T47D (cell line): ENCODE results near the gene EML6.
A peak's percentile ranks its signal among the peaks of the same experiment; 100 is the strongest.
"Not testable (repeated sequence)": the region's sequence is repeated elsewhere in the genome, so short reads cannot be mapped to it uniquely, and the experiment has no call there.

ENCODE experiments used
- DNase-seq, 2 experiments: peaks; one replicate each; pipeline versions ENCODE4 v3.0.0 to v3.0.0-alpha.2; 2011 to 2012; ENCODE audit warnings: low read depth in 1 of 2, low spot score in 1 of 2
- JUND ChIP-seq: IDR thresholded peaks from 2 replicates; pipeline ENCODE4 v1.6.1; 2012; ENCODE audit warnings: low read depth
- in situ Hi-C: cut with HindIII; loops from 2 replicates; pipeline ENCODE4 v1.10.0; 2016; ENCODE audit warnings: low sequenced_read_pairs, low pct_unique_long_range_greater_than_20kb

EML6 gene

DNA sequence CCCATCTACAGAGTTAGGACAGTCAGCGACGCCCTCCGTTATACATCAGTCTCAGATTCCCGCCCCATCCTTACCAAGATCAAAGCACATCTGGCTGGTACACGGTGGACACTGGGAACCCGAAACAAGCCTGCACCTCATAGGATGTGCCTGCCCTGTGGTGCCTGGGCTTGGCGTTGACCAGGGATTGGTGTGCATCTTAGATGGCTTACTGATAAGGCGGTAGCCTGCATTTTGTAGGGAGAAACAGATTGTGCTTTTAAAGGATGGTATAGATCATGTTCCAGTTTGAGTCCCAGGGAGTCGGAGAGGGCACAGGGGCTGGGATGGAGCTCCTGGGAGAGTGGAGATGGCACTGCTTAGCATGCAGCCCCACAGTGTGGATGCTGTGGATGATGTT lies 108.0 kb downstream of the EML6 start:
- DNase-seq = no peak
- in situ Hi-C loops = no loop called here
- no peak for TF ChIP-seq JUND

DNA sequence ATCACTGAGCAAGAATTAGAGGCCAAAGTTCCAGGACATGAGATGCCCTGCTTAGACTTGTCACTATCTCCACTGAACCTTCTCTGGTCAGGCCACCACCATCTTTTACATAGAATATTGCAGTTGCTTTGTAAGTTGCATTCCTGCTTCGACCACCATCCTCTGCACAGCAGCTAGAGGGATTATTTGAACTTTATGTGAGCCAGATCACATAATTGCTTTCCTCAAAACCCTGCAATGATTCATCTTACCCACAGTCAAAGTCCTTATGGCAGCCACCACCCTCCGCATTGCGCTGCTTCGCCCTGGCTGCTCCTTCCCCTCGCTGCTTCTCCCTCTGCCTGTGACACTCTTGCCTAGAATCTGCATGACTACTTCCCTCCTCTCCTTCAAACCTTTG lies 111.3 kb downstream of the EML6 start:
- no peak for DNase-seq
- in situ Hi-C loops = no loop called here
- TF ChIP-seq JUND = no peak

DNA sequence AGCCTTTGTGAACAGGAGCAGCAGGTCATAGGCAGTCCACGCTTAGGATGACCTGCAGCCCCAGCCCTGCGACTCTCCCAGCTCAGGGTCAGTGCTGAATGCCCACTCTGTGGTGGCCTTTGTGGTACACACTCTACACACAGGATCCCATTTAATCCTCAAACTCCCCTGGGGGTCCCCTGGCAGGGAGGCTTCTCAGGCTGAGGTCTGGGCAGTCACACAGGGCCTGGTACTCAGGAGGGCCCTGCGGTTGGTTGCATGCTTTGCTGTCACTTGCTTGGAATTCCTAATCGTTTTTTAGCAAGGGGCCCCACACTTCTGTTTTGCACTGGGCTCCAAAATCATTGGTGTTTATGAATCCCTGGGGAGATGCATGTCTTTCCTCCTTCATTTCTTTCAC lies 113.0 kb downstream of the EML6 start:
- in situ Hi-C loops = no loop called here
- TF ChIP-seq JUND = no peak
- no peak for DNase-seq

DNA sequence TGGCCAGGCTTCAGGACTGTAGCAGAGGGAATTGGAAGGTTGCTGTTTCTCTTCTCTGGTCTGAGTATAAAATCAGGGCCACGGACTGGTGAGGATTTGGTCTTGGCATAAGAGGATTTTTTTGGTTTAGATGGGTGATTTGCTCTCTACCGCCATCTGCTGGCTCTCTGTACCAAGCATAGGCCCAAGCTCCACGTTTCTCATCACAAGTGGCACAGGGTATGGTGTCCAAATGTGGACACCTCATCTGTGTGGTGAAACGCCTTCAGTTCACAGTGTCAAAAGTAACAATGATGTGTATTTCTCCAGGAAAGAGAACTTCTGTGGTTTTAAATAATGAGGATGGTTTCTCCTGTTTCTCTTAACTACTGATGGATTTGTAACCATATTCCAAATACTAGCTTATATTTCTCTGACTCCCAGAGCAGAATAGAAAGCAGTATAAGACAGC lies 115.1 kb downstream of the EML6 start:
- TF ChIP-seq JUND = no peak
- peak; percentile 10 to 70 for DNase-seq
- in situ Hi-C loops = no loop called here

DNA sequence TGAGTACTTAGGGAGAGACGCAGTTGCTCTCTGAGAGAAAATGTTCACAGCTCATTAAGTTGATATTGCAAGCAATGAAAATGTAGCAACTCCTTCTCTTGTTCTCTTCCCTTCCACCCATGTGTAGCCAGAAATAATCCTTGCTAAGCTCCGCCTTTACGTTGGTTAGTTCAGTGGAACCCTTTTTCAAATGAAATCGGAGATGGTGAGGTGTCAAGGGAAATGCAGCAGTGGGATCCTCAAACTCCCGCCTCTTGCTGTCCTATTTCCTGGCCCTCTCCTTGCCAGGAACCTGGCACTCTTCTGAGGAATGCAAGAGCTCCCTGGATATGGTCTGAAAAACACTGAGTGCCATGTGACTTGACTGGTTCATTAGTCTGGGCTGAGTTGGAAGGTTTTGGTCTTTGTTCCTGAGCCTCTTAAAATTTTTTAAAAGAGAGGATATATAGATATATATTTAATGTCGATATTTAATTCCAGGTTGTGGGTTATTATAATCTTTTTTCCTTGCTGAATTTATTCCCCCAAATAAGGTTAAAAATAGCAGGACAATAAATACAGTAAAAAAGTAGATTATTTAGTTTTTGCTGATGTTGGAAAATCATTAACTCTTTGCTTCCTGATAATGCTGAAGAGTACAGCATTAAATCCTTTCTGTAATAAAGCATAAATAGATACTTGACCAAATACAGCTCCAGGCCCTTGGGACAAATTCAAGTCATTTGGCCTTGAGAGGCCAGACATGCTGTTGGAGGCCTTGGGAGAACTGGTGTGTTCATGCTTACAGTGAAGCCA lies 116.2 kb downstream of the EML6 start:
- no peak for TF ChIP-seq JUND
- no peak for DNase-seq
- in situ Hi-C loops = no loop called here

DNA sequence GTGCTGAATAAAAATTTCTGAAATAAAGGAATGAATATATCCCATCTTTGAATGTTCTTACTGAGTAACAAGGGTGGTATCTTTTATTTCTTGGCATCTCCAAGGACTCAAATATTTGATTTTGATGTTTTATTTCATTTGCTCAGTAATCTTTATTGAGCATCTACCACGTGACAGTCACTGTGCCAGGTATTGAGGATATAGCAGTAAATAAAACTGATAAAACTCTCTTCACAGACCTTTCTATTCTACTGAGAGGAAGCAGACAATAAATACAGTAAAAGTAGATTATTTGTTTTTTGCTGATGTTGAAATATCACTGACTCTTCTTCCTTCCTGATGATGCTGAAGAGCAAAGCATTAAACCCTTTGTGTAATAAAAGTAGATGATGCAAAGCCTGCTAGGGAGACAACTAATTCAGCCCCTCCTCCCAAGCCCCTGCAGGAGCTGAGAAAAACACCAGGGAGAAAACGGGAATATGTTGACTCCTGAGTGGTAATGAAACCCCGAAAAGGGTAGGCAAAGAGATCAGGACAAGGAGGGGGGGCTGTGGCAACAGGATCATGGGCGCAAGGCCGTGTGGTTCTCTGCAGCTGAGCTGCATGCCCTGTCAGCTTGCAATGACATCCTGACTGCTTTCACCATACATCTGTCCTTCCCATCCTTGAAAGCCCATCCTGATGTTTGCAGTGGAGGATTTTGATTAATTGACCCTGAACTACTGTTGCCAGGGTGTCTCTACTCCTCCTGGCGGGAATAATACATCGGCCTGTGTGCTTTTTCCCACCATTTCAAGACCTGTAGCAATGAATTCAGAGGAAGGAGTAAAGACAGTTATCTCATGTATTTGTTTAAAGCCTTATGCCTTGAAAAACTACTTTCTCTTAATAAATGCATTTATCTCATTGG lies 117.4 kb downstream of the EML6 start:
- no peak for DNase-seq
- no peak for TF ChIP-seq JUND
- in situ Hi-C loops = no loop called here

- not testable (repeated sequence) for DNase-seq
Observed at GRCh38 chr2:54841500-54841899, 118.0 kb downstream of the EML6 start.

GRCh38 chr2:54845094-54845493 lies 121.6 kb downstream of the EML6 start:
- in situ Hi-C loops = no loop called here
- no peak for DNase-seq
- TF ChIP-seq JUND = no peak

More at GRCh38 chr2:54841500-54841899, 118.0 kb downstream of the EML6 start:
- in situ Hi-C loops = not testable (repeated sequence)

DNA sequence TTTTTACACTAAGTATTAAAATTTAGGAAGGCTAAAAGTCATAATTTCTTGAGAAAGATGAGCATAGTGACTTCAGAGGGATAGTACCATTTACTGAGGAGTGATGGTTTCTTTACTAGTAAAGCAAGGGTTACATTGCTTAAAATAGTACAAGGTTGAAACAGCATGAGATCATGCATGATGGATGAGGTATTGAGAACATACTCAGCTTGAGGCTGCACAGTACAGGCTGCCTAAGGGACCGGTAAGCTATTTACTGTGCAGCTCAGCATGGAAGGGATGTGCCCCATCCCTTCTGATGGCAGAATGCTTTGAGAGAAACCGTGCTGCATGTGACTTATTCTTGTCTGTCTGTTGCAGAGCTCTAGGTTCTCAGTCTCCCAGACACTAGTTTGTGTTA lies 122.1 kb downstream of the EML6 start:
- DNase-seq = no peak
- no peak for TF ChIP-seq JUND
- in situ Hi-C loops = no loop called here

DNA sequence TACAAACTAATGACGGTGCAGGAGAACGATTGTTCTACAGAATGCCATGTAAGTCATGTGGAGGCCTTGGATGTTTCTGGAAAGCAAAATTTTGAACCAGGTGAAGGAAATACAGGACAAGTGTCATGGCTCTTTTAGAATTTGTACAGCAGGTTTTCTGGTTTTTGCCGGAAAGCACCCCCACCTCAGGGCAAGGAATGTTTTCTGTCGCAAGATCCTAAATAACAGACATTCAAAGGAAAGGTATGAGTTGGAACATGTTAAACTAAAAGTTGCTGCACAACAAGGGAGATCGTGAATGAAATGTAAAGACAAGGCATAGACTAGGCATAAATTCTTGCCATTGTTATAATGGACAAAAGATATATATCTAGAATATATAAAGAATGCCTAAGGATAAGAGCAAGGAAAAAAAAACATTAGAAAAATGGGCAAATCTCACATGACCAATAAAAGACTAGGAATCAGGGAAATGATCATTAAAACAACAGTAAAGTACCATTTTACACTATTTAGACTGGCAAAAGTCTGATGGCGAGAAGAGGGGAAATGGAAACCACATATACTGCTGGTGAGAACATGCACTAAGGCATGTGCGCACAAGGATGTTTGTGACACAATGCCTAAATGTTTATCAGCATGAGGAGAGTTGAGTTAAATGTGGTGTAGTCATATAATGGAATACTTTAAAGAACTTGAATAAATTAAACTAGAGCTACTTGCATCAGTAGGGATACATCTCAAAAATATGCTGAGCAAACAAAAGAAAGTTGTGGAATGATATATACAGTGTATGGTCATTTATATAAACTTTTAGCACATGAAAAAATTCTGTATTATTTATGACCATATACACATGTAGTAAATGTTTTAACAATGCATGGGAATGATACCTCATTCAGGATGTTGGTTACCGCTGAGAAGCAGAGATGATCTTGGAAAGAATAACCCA lies 127.0 kb downstream of the EML6 start:
- in situ Hi-C loops = no loop called here
- TF ChIP-seq JUND = no peak
- no peak for DNase-seq

GRCh38 chr2:54853616-54854310 lies 130.3 kb downstream of the EML6 start:
- TF ChIP-seq JUND = no peak
- DNase-seq = no peak
- in situ Hi-C loops = no loop called here

DNA sequence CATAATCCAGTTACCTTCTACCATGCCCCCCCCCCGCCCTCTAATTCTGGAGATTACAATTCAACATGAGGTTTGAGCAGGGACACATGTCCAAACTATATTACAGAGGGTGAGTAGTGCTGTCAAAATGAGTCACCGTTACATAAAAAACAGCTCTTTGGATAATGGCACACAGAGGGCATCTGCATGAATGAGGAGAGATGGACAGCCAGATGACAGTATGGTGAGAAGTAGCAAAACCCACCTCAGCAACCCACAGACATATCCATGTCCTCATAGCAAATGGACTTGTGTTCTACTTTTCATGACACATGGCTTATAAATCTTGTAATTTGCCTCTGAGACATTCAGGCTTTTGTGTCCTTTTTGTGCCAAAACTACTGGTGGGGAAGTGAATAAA lies 132.0 kb downstream of the EML6 start:
- in situ Hi-C loops = no loop called here
- DNase-seq = no peak

More for the DNA sequence above, 132.0 kb downstream of the EML6 start:
- TF ChIP-seq JUND = no peak
